Measurements from ENCODE around the gene AIF1. TPM values are rescaled to one million over a fixed set of nuclear protein-coding genes. Genes with fewer than 3 reads are reported as not detected.

Gene AIF1
- total RNA-seq, 1 experiment from 2014 or later: 2.2 TPM

DNA sequence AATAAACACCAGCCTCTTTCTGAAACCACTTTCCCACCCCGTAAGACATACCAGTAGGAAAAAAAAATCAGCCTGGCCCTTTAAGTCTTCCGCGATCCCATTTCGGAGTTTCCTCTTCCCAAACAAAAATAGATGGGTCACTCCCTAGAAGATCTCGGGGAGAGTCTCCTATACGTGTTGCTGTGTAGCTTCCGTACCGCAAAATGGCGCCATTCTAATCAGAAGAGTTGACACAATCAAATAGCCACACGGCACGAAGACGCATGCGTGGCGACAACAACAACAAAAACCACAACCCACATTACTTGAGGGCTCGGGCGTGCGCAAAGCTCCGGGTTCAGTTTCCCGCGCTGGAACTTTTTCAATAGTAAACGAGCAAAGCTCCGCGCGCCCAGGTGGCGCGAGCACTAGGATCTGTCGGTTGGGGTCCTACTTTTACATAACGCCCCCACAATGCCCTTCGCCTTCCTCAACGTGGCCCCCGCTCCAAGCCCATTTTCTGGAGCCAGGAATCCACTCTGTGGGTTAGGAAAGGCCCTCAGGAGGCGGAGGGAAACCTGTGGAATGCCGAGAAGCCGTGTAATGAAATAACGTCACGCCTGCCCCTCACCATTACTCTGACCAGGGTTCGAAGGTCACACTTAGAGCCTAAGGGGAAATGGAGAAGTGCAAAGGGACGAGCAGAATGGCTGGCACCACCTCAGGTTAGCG, 49.9 kb downstream of the AIF1 start, which contains the start of gene GPANK1:
TSS of gene GPANK1 (minus strand) at position 208 of the 711 bp plus-strand sequence. CDS start 519 bp downstream, outside the sequence.
- POLR2A ChIA-PET: interaction anchor here (0.5 to 2.0 kb wide), 13 partner anchors 10 to 281 kb away, joined by 3 to 25 read pairs (median 4); partner anchors contain the start of genes APOM, BAG6, CFB and DDX39B
- peak; percentile 79 to 85 for DNase-seq
- H3K36me3 ChIP-seq (ENCODE audit: control insufficient read depth, insufficient read depth, low read length): peaks cover 2% of the 10 kb centered on the region

DNA sequence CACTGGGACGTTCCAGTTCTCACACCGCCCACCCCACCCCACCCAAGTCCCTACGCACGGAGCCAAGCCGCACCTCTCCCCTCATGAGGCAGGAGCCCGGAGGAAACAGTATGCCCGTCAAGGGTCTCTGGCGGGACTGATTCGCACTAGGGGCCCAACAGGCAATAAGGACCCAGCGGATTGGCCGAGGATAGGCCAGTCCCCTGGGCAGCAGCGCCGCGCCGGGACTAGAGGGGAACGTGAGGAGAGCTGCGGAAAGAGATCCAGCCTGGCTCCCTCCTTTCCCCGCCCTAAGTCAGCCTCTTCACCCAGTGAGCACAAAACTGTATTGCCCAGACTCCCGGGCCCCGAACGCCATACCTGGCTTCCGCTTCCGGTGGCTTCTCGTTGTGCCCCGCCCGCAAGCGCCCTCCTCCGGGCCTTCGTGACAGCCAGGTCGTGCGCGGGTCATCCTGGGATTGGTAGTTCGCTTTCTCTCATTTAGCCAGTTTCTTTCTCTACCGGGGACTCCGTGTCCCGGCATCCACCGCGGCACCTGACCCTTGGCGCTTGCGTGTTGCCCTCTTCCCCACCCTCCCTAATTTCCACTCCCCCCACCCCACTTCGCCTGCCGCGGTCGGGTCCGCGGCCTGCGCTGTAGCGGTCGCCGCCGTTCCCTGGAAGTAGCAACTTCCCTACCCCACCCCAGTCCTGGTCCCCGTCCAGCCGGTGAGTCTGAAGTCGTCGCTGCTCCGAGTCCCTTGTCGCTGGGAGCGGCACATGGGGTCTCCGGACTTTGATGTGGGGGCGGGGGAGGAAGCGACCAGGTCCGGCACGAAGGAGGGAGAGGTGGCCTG, 50.7 kb downstream of the AIF1 start, which contains the start of gene CSNK2B:
TSS of gene CSNK2B (plus strand) at position 580 of the 836 bp plus-strand sequence. CDS start 752 bp downstream, outside the sequence.
- H3K27ac Mint-ChIP-seq (ENCODE audit: unreplicated experiment): peak within 1 kb of the TSS; percentile 96
- H3K9me3 ChIP-seq: no peaks in the 10 kb centered on the region
- peaks cover 25% of the 10 kb centered on the region for H3K4me1 Mint-ChIP-seq (ENCODE audit: low read depth, unreplicated experiment)
- H3K27me3 ChIP-seq (replicated peaks; ENCODE audit: control insufficient read depth, insufficient read depth, low read length): no peaks in the 10 kb centered on the region
- peaks cover 4% of the 10 kb centered on the region for H3K36me3 ChIP-seq (ENCODE audit: control insufficient read depth, insufficient read depth, low read length)
- peak; percentile 97 to 98 for DNase-seq
- peaks cover 17% of the 10 kb centered on the region for H3K4me1 ChIP-seq
- BruUV-seq (replicated peaks): no TSS peak
- H3K9me3 Mint-ChIP-seq (ENCODE audit: unreplicated experiment): no peaks in the 10 kb centered on the region
- H3K4me3 Mint-ChIP-seq (ENCODE audit: unreplicated experiment): peak within 1 kb of the TSS; percentile 86
- ChIA-PET CTCF (interaction anchor here (0.9 to 1.0 kb wide), 3 partner anchors 15 to 73 kb away, joined by 3 to 7 read pairs (median 5); partner anchors contain the start of genes ABHD16A and LY6G5C), POLR2A (interaction anchor here (0.6 to 2.0 kb wide), 7 partner anchors 8 to 197 kb away, joined by 4 to 25 read pairs (median 7); partner anchors contain the start of genes APOM, BAG6, HSPA1A and HSPA1B)
- TF ChIP-seq CTCF (IDR thresholded peaks at IDR 0.05; ENCODE audit: insufficient read depth in 1 of 2, low read depth in 1 of 2, low read length in 1 of 2, severe bottlenecking in 1 of 2, unreplicated experiment in 1 of 2): no peak
- intact Hi-C loops (cut with micrococcal nuclease; ENCODE audit: unreplicated experiment): loop anchor here (1.0 to 5.0 kb wide), 5 partner anchors 13 to 162 kb away; partner anchors contain the start of genes ATP6V1G2, BAG6, CLIC1 and HSPA1B
- H3K4me3 ChIP-seq (ENCODE audit: low read depth, low read length): peak within 1 kb of the TSS; percentile 90
- H3K36me3 Mint-ChIP-seq (ENCODE audit: insufficient read depth, unreplicated experiment): peaks cover 94% of the 10 kb centered on the region
- no peaks in the 10 kb centered on the region for H3K27me3 Mint-ChIP-seq (ENCODE audit: insufficient read depth, unreplicated experiment)

More for the DNA sequence above, 49.9 kb downstream of the AIF1 start, which contains the start of gene GPANK1:
- Mint-ChIP-seq H3K4me3 (ENCODE audit: unreplicated experiment) (peak within 1 kb of the TSS; percentile 86), H3K9me3 (ENCODE audit: unreplicated experiment) (no peaks in the 10 kb centered on the region), H3K27ac (ENCODE audit: unreplicated experiment) (peak within 1 kb of the TSS; percentile 96), H3K4me1 (ENCODE audit: low read depth, unreplicated experiment) (peaks cover 25% of the 10 kb centered on the region), H3K36me3 (ENCODE audit: insufficient read depth, unreplicated experiment) (peaks cover 95% of the 10 kb centered on the region), H3K27me3 (ENCODE audit: insufficient read depth, unreplicated experiment) (no peaks in the 10 kb centered on the region)
- H3K27me3 ChIP-seq (replicated peaks; ENCODE audit: control insufficient read depth, insufficient read depth, low read length): no peaks in the 10 kb centered on the region
- H3K4me1 ChIP-seq: peaks cover 17% of the 10 kb centered on the region
- intact Hi-C loops (cut with micrococcal nuclease; ENCODE audit: unreplicated experiment): loop anchor here (1.0 to 5.0 kb wide), 5 partner anchors 13 to 162 kb away; partner anchors contain the start of genes ATP6V1G2, BAG6, CLIC1 and HSPA1B
- CTCF ChIA-PET: interaction anchor here (1.0 kb wide), 3 partner anchors 9 to 38 kb away, joined by 3 to 5 read pairs (median 3); partner anchors contain the start of genes ABHD16A, APOM and BAG6
- no TSS peak for BruUV-seq (replicated peaks)
- H3K4me3 ChIP-seq (ENCODE audit: low read depth, low read length): peak within 1 kb of the TSS; percentile 90
- no peaks in the 10 kb centered on the region for H3K9me3 ChIP-seq
- no peak for TF ChIP-seq CTCF (IDR thresholded peaks at IDR 0.05; ENCODE audit: insufficient read depth in 1 of 2, low read depth in 1 of 2, low read length in 1 of 2, severe bottlenecking in 1 of 2, unreplicated experiment in 1 of 2)

Data from Caco-2 (cell line).